GM19099 (cell line): ENCODE data around the gene CDSN.

ENCODE experiments used
- POLR2A ChIP-seq: IDR thresholded peaks from 3 replicates; pipeline ENCODE4 v1.6.1; 2011; ENCODE audit warnings: low read depth; ENCODE audit not compliant: insufficient read length; ENCODE audit errors: extremely low read depth

The CDSN gene

GRCh38 chr6:31114541-31114878 lies 5.7 kb downstream of the CDSN start, which contains the start of gene PSORS1C1:
TSS of gene PSORS1C1 (plus strand) at chr6:31114800. CDS start at chr6:31129633, 14,833 bp downstream.
- TF ChIP-seq POLR2A = no peak

GRCh38 chr6:31113861-31114540 lies 6.2 kb downstream of the CDSN start:
- no peak for TF ChIP-seq POLR2A

GRCh38 chr6:31112478-31112877 lies 7.8 kb downstream of the CDSN start, which contains the start of gene C6orf15:
TSS of gene C6orf15 (minus strand) at chr6:31112575. CDS start at chr6:31112555, 20 bp downstream.
- TF ChIP-seq POLR2A = no peak

- TF ChIP-seq POLR2A = no peak
These were observed 8.5 kb downstream of the CDSN start for GRCh38 chr6:31111712-31112111.

GRCh38 chr6:31110825-31111582 lies 9.2 kb downstream of the CDSN start:
- no peak for TF ChIP-seq POLR2A

- TF ChIP-seq POLR2A = no peak
These were observed 13.2 kb downstream of the CDSN start for GRCh38 chr6:31107052-31107451.

- TF ChIP-seq POLR2A = no peak
These were observed 17.1 kb downstream of the CDSN start for GRCh38 chr6:31103136-31103535.

GRCh38 chr6:31098449-31098938 lies 21.8 kb downstream of the CDSN start:
- no peak for TF ChIP-seq POLR2A

GRCh38 chr6:31096656-31097055 lies 23.6 kb downstream of the CDSN start:
- no peak for TF ChIP-seq POLR2A

GRCh38 chr6:31096215-31096614 lies 24.0 kb downstream of the CDSN start:
- no peak for TF ChIP-seq POLR2A

GRCh38 chr6:31094389-31094881 lies 25.8 kb downstream of the CDSN start:
- TF ChIP-seq POLR2A = no peak

- no peak for TF ChIP-seq POLR2A
These were observed 27.3 kb downstream of the CDSN start for GRCh38 chr6:31092769-31093505.

- no peak for TF ChIP-seq POLR2A
These were observed 28.0 kb downstream of the CDSN start for GRCh38 chr6:31092238-31092637.

GRCh38 chr6:31091680-31092079 lies 28.6 kb downstream of the CDSN start:
- TF ChIP-seq POLR2A = no peak

GRCh38 chr6:31090973-31091364 lies 29.3 kb downstream of the CDSN start:
- no peak for TF ChIP-seq POLR2A
